ENCODE data around the gene PTBP1.

Gene PTBP1

DNA sequence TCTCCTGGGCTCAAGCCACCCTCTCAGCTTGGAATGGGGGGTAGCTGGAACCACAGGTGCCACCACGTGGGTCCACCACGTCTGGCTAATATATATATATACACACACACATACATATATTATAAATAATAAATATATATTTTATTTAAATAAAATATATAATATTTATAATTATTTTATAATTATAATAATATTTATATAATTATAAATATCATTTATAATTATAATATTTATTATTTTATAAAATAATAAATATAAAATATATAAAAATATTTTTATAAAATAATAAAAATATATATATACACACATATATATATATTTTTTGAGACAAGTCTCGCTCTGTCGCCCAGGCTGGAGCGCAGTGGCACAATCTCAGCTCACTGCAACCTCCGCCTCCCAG lies 57.3 kb downstream of the PTBP1 start:
- DNase-seq (ENCODE audit: low spot score): no peak

DNA sequence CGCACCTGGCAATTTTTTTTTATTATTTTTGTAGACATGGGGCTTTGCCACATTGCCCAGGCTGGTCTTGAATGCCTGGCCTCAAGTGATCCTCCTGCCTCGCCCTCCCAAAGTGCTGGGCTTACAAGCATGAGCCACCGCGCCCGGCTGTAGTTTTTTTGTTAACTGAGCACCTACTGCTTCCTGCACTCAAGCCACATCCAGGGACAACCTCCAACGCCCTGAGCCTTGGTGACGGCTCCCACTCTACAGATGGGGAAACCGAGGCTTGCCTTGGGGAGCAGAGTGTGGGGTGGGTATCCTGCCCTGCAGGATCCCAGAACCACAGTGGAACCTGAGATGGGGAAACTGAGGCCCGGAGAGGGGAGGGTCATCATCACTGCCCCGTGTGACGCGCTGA lies 57.9 kb downstream of the PTBP1 start:
- no peak for DNase-seq (ENCODE audit: low spot score)

DNA sequence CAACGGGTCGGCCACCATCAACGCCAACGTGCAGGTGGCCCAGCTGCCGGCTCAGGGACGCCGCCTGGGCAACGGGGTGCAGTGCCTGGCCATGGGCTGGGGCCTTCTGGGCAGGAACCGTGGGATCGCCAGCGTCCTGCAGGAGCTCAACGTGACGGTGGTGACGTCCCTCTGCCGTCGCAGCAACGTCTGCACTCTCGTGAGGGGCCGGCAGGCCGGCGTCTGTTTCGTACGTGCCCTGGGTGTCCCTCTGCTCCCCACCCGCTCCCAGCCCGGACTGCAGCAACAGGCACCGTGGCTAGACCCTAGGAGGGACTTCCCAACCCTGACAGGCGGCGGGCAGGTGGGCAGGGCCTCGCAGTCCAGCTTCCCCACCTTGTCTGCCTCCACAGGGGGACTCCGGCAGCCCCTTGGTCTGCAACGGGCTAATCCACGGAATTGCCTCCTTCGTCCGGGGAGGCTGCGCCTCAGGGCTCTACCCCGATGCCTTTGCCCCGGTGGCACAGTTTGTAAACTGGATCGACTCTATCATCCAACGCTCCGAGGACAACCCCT lies 58.4 kb downstream of the PTBP1 start:
- DNase-seq (ENCODE audit: low spot score): no peak

DNA sequence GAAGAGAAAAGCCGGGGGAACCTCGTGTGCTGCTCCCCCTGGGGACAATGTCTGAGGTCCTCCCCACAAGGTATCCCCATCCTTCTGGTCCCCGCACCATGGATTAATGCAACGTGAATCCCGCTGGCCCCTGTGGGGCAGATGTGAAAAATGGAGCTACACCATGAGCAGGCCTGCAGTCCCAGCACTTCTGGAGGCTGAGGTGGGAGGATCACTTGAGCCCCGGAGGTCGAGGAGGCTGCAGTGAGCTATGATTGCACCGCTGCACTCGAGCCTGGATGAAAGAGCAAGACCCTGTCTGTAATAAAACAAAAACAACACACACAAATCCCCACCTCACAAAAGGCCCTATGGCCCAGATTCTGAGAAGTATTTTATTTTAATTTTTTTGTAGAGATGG lies 61.0 kb downstream of the PTBP1 start:
- DNase-seq (ENCODE audit: low spot score): no peak

DNA sequence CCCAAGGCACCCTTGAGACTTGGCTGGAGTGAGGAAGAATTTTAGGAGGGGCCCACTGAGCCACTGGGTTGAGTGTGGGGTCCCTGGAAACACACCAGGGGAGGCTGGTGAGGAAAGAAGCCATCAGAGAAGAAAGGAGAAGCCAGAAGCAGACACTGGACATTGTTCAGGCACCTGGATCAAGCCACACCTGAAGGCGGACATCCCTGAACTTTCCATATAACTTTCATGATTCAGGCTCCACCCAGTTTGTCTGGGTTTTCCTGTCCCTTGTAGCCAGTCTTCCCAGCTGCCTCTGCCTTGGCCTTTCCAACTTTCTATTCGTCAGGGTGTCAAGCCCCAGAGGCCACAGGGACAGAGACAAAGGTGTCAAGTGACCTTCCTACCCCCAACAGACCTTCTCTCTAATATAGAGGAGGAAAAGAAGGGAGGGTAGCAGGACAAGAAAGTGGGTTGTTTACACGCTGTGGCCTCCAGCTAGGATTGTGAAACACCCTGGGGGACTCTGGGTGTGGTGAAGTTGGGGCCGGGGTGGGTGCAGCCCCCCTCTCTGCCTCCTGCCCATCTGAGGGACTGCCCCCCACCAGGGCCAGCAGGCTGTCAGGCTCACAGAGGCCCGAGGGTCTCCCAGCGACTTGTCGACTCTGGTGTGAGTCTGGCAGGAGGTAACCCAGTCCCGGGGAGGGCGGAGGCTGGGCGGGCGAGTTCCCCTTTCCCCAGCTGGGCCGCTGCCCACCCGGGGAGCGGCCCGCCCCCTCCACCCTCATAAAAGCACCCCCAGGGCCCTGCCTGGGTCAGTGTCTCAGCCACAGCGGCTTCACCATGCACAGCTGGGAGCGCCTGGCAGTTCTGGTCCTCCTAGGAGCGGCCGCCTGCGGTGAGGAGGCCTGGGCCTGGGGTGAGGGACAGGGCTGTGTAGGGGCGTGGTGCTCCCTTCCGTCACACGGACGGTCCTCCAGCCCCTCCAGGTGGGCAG lies 61.9 kb downstream of the PTBP1 start, which contains the start of gene CFD:
Gene CFD, plus strand, starts transcription at position 797 of the 976 bp plus-strand sequence. Its CDS starts 26 bp downstream, at position 823.
- DNase-seq (ENCODE audit: low spot score): no peak

DNA sequence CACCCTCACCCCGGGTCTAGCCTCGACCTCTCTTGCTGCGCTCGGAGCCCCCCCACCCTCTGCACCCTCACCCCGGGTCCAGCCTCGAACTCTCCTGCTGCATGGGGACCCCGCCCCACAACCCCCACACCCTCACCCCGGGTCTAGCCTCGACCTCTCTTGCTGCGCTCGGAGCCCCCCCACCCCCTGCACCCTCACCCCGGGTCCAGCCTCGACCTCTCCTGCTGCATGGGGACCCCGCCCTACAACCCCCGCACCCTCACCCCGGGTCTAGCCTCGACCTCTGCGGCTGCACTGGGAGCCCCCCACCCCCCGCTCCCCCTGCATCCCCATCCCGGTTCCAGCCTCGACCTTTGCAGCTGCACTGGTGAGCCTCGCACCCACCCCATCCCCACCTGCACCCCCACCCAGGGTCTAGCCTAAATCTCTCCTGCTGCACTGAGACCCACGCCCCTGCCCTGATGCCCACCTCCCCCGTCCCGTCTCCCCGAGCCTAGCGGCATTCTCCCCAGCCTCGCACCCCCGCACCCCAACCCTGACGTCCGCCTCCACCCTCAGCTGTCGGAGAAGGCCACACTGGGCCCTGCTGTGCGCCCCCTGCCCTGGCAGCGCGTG lies 64.0 kb downstream of the PTBP1 start:
- DNase-seq (ENCODE audit: low spot score): no peak
